HFF-Myc (cell line): ENCODE results near the gene MBNL1.

Source experiments
- DNase-seq: peaks from one replicate; pipeline ENCODE4 v3.0.0-alpha.2; 2011; ENCODE audit warnings: low read depth; ENCODE audit errors: extremely low read depth
- H3K4me3 ChIP-seq: replicated peaks from 2 replicates; pipeline ENCODE4 v1.5.1; 2011; ENCODE audit warnings: low read depth, mild to moderate bottlenecking, control low read depth, low read length
- TF ChIP-seq, protein P1 (sequence below): IDR thresholded peaks from 2 replicates; pipeline ENCODE4 v1.5.1; 2012; ENCODE audit warnings: mild to moderate bottlenecking, low read depth, low read length, control low read depth; ENCODE audit errors: missing control alignments

Gene MBNL1

DNA sequence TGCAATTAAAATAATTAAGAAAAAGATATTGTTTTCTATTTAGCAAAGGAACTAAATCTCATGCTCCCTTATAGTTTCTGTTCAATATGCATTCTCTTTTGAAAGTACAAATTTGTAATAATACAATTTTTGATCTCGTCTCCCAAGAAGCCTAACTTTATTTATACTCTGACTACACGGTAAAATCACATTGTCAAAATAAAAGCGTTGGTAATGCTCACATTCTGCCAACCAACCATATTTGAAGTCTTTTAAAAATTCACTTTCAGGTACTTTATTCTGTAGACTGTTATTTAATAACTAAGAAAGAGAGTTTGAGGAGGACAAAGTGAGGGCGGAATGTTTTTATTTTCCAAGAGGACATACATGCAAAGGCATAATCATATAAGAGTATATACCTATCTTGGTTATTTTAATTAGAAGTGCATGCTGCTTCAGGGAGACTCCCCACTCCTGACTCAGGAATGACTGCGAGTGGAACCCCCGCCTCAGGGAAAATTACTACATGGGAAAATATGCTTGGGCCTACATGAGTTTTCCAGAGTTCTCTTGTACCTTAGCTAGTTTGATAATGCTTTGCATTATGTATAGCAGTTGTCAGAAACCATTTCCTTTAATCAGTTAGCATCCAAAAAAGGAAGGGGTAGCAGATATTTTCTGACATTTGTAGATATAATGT lies 19.3 kb downstream of the MBNL1 start:
- TF ChIP-seq, protein P1, sequence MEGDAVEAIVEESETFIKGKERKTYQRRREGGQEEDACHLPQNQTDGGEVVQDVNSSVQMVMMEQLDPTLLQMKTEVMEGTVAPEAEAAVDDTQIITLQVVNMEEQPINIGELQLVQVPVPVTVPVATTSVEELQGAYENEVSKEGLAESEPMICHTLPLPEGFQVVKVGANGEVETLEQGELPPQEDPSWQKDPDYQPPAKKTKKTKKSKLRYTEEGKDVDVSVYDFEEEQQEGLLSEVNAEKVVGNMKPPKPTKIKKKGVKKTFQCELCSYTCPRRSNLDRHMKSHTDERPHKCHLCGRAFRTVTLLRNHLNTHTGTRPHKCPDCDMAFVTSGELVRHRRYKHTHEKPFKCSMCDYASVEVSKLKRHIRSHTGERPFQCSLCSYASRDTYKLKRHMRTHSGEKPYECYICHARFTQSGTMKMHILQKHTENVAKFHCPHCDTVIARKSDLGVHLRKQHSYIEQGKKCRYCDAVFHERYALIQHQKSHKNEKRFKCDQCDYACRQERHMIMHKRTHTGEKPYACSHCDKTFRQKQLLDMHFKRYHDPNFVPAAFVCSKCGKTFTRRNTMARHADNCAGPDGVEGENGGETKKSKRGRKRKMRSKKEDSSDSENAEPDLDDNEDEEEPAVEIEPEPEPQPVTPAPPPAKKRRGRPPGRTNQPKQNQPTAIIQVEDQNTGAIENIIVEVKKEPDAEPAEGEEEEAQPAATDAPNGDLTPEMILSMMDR, result no peak
- H3K4me3 ChIP-seq, result no peak overlapping the region
- no peak for DNase-seq

DNA sequence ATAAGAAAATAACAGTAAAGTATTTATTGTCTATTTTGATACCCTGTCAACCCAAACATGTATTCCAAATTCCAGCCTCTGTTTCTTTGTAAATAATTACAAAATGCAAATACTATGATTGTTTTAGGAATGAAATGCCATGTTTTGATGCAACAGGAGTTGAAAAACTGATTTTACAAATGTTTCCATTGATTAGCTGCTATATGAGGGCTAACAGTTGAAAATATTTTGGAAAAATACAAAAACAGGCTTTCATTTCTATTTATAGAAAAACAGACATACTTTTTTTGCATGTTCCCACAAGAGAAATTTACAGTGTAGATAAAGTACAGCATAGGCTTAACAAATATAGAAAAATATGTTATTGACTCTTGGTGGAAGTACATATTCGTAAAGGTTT lies 20.0 kb downstream of the MBNL1 start:
- TF ChIP-seq, protein P1, result no peak
- no peak for DNase-seq
- H3K4me3 ChIP-seq, result no peak overlapping the region

DNA sequence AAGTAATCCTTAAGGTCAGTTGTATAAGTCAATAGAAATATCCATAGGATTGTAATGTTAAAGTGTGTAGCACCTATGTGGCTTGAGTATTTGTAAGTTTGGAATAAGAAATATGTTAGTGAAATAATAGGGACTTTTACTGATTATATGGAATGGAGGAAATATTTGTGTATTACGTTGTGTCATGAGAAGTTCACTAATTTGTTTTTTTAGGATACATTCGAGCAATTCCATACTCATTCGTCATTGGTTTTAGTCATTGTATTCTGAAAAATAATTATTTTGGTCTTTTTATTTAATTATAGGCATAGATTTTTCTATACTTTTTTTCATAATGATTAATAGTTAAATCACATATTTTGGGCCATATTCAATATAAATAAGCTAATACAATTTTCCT lies 21.0 kb downstream of the MBNL1 start:
- DNase-seq, result no peak
- TF ChIP-seq, protein P1, result no peak
- no peak overlapping the region for H3K4me3 ChIP-seq

DNA sequence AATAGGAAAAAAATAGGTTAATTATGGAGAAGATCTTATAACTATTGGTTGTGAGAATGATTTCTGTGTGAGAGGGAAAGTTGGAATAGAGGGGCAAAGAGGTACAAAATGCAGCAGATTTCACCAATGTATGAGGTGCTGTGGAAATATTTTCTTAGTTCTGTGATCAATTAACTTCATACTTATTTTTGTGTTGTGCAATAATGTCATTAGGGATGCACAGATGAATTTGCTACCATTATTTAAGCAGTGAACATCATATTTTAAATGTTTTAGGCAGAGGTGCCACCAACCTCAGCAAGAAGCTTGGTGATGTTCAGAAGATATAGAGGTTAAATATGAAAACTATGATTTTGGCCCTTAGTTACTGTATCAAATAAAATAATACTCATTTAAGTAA lies 21.6 kb downstream of the MBNL1 start:
- DNase-seq, result no peak
- no peak overlapping the region for H3K4me3 ChIP-seq
- TF ChIP-seq, protein P1, result no peak

DNA sequence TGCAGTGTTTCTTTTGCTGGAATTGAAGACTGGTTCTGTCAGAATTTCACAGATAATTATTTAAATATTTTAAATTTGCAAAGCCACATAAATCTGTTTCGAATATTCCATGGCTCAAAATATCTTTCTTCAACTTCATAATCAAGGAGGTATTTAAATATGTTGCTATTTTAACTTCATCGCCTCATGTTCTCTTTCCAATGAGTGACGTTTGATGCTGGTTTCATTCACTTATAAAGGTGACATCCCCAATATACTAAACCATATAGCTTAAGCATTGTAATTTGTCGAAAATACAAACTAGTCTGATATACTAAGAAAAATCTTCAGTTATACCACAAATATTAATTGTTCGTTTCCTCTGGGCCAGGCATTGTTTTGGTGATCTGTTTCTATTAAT lies 22.5 kb downstream of the MBNL1 start:
- TF ChIP-seq, protein P1, result no peak
- no peak for DNase-seq
- no peak overlapping the region for H3K4me3 ChIP-seq

DNA sequence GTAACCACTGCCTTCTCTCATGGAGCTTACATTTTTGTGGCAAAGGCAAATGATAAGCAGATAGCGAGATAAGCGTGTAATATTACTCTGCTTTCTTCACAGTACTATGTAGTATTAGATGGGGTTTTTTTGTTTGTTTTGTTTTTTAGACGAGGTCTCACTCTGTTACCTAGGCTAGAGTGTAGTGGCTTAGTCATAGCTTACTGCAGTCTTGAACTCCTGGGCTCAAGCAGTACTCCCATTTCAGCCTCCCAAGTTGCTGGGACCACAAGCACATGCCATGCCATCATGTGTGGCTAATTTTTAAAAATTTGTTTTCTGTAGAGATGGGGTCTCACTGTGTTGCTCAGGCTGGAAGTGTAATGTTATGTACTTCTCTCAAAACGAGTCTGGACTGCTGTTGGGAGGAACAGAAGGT lies 22.9 kb downstream of the MBNL1 start:
- TF ChIP-seq, protein P1, result no peak
- no peak for DNase-seq
- no peak overlapping the region for H3K4me3 ChIP-seq

DNA sequence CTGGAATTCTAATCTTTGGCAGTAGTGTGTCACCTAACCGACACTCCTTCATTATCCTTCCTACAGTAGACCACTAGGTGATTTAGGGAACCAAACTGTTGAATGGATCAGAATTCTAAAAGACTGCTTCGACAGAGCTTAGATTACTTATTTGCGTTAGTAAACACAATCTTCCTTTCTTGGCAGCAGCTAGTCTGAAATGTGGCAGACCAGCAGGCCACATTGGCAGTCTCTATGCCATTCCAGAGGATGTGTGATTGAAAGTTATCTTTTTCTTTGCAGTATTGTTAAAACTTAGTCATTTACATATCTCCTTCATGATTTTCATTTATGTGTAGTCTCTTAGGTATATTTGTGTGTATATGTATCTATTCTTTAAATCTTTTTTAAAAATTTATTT lies 23.6 kb downstream of the MBNL1 start:
- no peak for DNase-seq
- TF ChIP-seq, protein P1, result no peak
- H3K4me3 ChIP-seq, result no peak overlapping the region
